Adrenal gland (tissue), 12 donors: ENCODE results near the gene MATR3. TPM values are rescaled to one million over a fixed set of nuclear protein-coding genes. Genes with fewer than 3 reads are reported as not detected.
A peak's percentile ranks its signal among the peaks of the same experiment; 100 is the strongest.

ENCODE experiments used
- DNase-seq, 7 donors: peaks; one replicate each; pipeline ENCODE4 v3.0.0-alpha.2; 2019 to 2020
- H3K27ac ChIP-seq, 5 donors: fragments of 200-600 bp; sonication (generic) in 4 of 5; 1 replicate in 3 of 5; 2 replicates in 2 of 5; pipeline versions ENCODE4 v1.5.1 to v1.8.0; 2016 to 2020; ENCODE audit warnings: mild to moderate bottlenecking in 1 of 5
- H3K27me3 ChIP-seq: fragments of 200-600 bp; 2 replicates; pipeline ENCODE4 v1.8.0; 2021
- H3K36me3 ChIP-seq, 2 donors: fragments of 200-600 bp; replicated peaks in 1 of 2; 1 replicate in 1 of 2; 2 replicates in 1 of 2; pipeline versions ENCODE4 v1.5.1 to v1.8.0; 2018 to 2022
- H3K4me1 ChIP-seq, 2 donors: fragments of 200-600 bp; replicated peaks in 1 of 2; 1 replicate in 1 of 2; 2 replicates in 1 of 2; pipeline versions ENCODE4 v1.5.1 to v1.8.0; 2018 to 2021
- H3K4me3 ChIP-seq, 4 donors: fragments of 200-600 bp; sonication (generic) in 3 of 4; one replicate each; pipeline ENCODE4 v1.5.1; 2016 to 2018
- H3K9me3 ChIP-seq, 3 donors: fragments of 200-600 bp; sonication (generic) in 1 of 3; replicated peaks in 1 of 3; 1 replicate in 2 of 3; 2 replicates in 1 of 3; pipeline versions ENCODE4 v1.5.1 to v1.8.0; 2016 to 2021
- POLR2A ChIP-seq, 2 donors: fragments of 450-650 bp; IDR thresholded peaks; one replicate each; pipeline ENCODE4 v1.6.1; 2017; ENCODE audit warnings: antibody characterized with exemption in 2 of 2, mild to moderate bottlenecking in 2 of 2, moderate library complexity in 1 of 2
- WGBS, 4 donors: extraction: QIAGEN DNeasy Blood & Tissue Kit in 2 of 4; methylation state at CpG; one replicate each; pipeline versions ENCODE4 v1.1.5 to v1.1.7; 2013 to 2017; 5-methylcytosine and 5-hydroxymethylcytosine counted together
- intact Hi-C, 2 donors: fragments of 100-400 bp; cut with DNase I; formaldehyde crosslinking; loops; one replicate each; pipeline versions ENCODE4 v1.14.1 to v1.15.0; 2022 to 2023
- polyA plus RNA-seq, 3 donors: library from polyadenylated mRNA; stranded (reverse); fragments of 200-250 nt in 2 of 3; fragments of 350-450 nt in 1 of 3; fragmentation: Illumina TruSeq in 1 of 3; extraction: RNeasy Lipid Tissue Mini Kit (QIAGEN cat#74804) in 1 of 3; gene quantifications; one replicate each; pipeline ENCODE4 v1.2.3, GENCODE V29; 2013 to 2014
- total RNA-seq, 9 donors: library from RNA; depleted of rRNA in 4 of 9; stranded (reverse); fragments of >200 nt in 4 of 9; fragments of 120-200 nt in 1 of 9; fragmentation: NEBNext Ultra II Directional in 1 of 9; extraction: Animal tissue kit (Norgen Biotek cat#: 25700) in 1 of 9; gene quantifications; one replicate each; pipeline versions ENCODE4 v1.1.0 to v1.2.4, GENCODE V29; 2013 to 2023
- TF ChIP-seq, protein P1 (sequence below), 6 experiments: fragments of 450-650 bp in 4 of 6; fragments of 200-600 bp in 2 of 6; sonication (generic) in 1 of 6; IDR thresholded peaks; 1 replicate in 5 of 6; 2 replicates in 1 of 6; pipeline versions ENCODE4 v1.5.1 to v1.8.0; 2016 to 2021; ENCODE audit warnings: antibody characterized with exemption in 6 of 6, mild to moderate bottlenecking in 2 of 6, moderate library complexity in 1 of 6
- donor health status: healthy with polysubstance abuse.
- donor health status: Bipolar disorder and iron deficiency.
- donor health status: DM: yes; HTN: yes; CAD: no.
- donor health status: DM: no; HTN: no; CAD: no.
- donor health status: DM: no; HTN: no; CAD: no.
- donor health status: DM: yes; HTN: yes; CAD: no.

The MATR3 gene
- total and polyA plus RNA-seq, 12 donors = 99.4 to 324 (median 176) TPM

DNA sequence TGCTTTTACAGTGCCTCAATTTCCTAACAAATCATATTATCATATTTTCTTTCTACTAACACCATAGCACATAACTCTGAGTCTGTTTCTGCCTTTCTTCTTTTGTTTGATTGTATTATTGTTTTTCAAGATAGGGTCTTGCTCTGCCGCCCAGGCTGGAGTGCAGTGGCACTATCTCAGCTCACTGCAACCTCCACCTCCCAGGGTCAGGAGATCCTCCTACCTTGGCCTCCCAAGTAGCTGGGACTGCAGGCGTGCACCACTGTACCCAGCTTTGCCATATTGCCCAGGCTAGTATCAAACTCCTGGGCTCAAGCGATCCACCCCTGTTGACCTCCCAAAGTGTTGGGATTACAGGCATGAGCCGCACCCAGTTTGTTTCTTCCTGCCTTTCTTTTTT, 66.8 kb downstream of the MATR3 start:
- H3K9me3 ChIP-seq = no peaks in the 10 kb centered on the region
- peaks cover 0 to 18% of the 10 kb centered on the region in 2 donors for H3K36me3 ChIP-seq
- intact Hi-C loops = no loop called here
- WGBS, 4 donors = 94 to 99% (median 97%) methylated on average over 4 of the region's 4 CpGs
- no peak overlapping the region for H3K4me3 ChIP-seq
- peak in 2 of 7 donors; percentile 5 to 33 for DNase-seq
- H3K27me3 ChIP-seq = no peaks in the 10 kb centered on the region
- TF ChIP-seq POLR2A (IDR thresholded peaks at IDR 0.05) = no peak
- TF ChIP-seq, protein P1, sequence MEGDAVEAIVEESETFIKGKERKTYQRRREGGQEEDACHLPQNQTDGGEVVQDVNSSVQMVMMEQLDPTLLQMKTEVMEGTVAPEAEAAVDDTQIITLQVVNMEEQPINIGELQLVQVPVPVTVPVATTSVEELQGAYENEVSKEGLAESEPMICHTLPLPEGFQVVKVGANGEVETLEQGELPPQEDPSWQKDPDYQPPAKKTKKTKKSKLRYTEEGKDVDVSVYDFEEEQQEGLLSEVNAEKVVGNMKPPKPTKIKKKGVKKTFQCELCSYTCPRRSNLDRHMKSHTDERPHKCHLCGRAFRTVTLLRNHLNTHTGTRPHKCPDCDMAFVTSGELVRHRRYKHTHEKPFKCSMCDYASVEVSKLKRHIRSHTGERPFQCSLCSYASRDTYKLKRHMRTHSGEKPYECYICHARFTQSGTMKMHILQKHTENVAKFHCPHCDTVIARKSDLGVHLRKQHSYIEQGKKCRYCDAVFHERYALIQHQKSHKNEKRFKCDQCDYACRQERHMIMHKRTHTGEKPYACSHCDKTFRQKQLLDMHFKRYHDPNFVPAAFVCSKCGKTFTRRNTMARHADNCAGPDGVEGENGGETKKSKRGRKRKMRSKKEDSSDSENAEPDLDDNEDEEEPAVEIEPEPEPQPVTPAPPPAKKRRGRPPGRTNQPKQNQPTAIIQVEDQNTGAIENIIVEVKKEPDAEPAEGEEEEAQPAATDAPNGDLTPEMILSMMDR (IDR thresholded peaks at IDR 0.05) = no peak
- peaks cover 9 to 41% of the 10 kb centered on the region in 2 donors for H3K4me1 ChIP-seq
- no peak overlapping the region for H3K27ac ChIP-seq

DNA sequence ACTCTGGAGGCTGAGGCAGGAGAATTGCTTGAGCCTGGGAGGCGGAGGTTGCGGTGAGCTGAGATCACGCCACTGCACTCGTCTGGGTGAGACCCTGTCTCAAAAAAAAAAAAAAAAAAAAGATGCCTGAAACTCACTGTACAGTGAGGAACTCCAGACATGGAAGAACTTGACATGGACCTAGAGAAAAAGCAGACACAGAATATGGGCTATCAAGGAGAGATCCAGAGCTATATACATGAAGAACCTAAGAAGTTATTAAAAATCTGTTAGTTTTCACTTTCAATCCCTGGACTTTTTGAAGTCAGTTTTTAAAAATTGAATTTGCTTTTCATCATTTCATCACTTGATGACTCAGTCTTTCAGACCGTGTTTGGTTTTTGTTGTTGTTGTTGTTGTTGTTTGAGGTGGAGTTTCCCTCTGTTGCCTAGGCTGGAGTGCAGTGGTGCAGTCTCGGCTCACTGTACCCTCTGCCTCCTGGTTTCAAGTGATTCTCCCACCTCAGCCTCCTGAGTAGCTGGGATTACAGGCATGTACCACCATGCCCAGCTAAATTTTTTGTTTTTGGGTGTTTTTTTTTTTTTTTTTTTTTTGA, 68.4 kb downstream of the MATR3 start:
- TF ChIP-seq, protein P1 (IDR thresholded peaks at IDR 0.05) = no peak
- no peak for TF ChIP-seq POLR2A (IDR thresholded peaks at IDR 0.05)
- intact Hi-C loops = no loop called here

DNA sequence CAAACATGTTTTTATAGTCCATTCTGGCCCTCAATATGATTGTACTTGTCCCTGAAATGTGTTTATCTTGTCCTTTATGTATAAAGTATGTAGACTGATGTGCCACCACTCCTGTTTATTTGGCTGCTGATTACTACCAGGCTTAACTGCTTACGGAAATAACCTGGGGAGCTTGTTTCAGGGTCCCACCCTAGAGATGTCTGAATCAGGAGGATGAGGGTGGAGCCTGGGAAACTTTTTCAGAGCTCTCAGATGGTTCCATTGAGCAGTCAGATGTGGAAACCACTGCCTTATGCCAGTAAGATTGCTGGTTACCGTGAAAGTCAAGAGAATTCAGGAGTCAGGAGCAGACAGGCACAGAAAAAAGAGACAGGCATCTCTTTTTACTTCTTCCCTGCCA, 70.4 kb downstream of the MATR3 start:
- Histone ChIP-seq H3K4me1 (peaks cover 3 to 21% of the 10 kb centered on the region in 2 donors), H3K27ac (peak overlapping the region in 1 of 5 donors; percentile 58), H3K4me3 (no peak overlapping the region), H3K9me3 (no peaks in the 10 kb centered on the region), H3K36me3 (peaks cover 0 to 49% of the 10 kb centered on the region in 2 donors), H3K27me3 (no peaks in the 10 kb centered on the region)
- WGBS, 4 donors = 84 to 88% (median 87%) methylated on average over 2 of the region's 2 CpGs
- intact Hi-C loops = no loop called here
- DNase-seq = peak in 1 of 7 donors; percentile 44
- TF ChIP-seq, protein P1 (IDR thresholded peaks at IDR 0.05) = no peak
- TF ChIP-seq POLR2A (IDR thresholded peaks at IDR 0.05) = no peak

More for the DNA sequence above, 68.4 kb downstream of the MATR3 start:
- Histone ChIP-seq H3K9me3 (no peaks in the 10 kb centered on the region), H3K27ac (peak overlapping the region in 1 of 5 donors; percentile 33), H3K36me3 (peaks cover 0 to 29% of the 10 kb centered on the region in 2 donors), H3K4me3 (no peak overlapping the region), H3K27me3 (no peaks in the 10 kb centered on the region), H3K4me1 (peaks cover 9 to 41% of the 10 kb centered on the region in 2 donors)
- peak in 3 of 7 donors; percentile 6 to 30 (median 8) for DNase-seq
- 77 to 84% (median 81%) methylated on average over 6 of the region's 6 CpGs for WGBS, 4 donors

DNA sequence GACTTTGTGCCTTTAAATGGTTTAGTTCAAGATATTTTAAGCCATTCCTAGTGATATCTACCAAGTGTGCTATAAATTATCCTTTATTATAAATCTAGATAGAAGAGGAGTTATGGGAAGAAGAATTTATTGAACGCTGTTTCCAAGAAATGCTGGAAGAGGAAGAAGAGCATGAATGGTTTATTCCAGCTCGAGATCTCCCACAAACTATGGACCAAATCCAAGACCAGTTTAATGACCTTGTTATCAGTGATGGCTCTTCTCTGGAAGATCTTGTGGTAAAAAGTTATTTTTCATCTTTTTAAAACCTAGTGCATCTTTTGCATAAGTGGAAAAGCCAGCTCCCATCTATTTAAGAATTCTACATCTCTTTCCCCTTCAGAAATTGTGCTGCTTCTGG, 70.9 kb downstream of the MATR3 start:
- Histone ChIP-seq H3K9me3 (no peaks in the 10 kb centered on the region), H3K27ac (peak overlapping the region in 1 of 5 donors; percentile 58), H3K4me3 (no peak overlapping the region), H3K4me1 (peaks cover 0 to 21% of the 10 kb centered on the region in 2 donors), H3K36me3 (peaks cover 0 to 54% of the 10 kb centered on the region in 2 donors), H3K27me3 (no peaks in the 10 kb centered on the region)
- DNase-seq = no peak
- 24 to 49% (median 40%) methylated on average over 2 of the region's 2 CpGs for WGBS, 4 donors
- intact Hi-C loops = no loop called here
- TF ChIP-seq, protein P1 (IDR thresholded peaks at IDR 0.05) = no peak
- TF ChIP-seq POLR2A (IDR thresholded peaks at IDR 0.05) = no peak
